ENCODE data around the gene SPACA7. TPM values are rescaled to one million over a fixed set of nuclear protein-coding genes. Genes with fewer than 3 reads are reported as not detected.

The SPACA7 gene
- total and polyA plus RNA-seq, 2 of the 13 experiments (the other 11 are each of a cell fraction or from before 2014, with no cell fraction given) = not detected

DNA sequence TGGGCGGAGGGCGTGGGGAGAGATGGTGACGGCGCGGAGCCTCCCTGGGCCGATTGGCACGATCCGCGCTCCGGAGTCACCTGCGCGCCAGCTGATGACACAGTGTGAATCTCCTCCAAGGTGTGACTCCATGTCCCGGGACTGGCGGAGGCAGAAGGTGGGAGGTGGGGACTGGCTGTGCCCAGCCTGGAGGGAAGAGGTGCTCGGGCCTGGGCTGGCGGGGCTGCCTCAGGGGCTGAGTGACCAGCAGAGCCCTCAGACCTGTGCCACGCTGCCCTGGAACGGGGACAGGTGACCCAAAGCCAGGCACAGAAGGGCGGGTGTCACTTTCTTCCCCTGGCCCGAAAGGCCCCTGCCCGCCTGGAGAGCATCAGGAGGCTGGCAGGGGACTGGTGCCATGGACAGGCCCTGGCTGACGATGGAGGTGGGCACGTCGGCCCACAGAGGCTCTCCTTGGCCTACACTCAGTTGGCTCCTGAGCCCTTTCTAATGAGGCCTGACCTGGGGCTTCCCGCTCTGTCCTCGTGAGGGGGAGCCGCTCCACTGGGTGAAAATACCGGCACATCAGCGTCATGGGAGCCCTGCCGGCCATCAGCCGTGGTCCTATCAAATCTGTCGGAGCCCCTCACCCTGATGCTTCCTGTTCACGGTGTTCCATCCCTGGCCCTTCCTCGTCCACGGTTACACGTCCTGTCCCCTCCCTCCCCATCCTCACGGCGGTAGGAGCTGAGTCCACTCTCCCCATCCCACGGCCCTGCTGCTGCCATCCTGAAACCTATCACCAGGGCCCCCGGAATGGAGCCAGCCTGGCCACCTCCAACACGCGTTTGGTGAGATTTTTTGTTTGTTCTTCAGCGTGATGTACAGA, 75.6 kb downstream of the SPACA7 start:
- peaks cover 23 to 95% of the 10 kb centered on the region in 2 experiments for H3K27me3 ChIP-seq (ENCODE audit: control insufficient read depth in 1 of 2, insufficient read depth in 2 of 2, low read length in 2 of 2)
- H4K20me1 ChIP-seq (ENCODE audit: insufficient read depth, low read length) = no peaks in the 10 kb centered on the region
- no peak overlapping the region for H3K9ac ChIP-seq (ENCODE audit: insufficient read depth, low read depth, low read length)
- H3K79me2 ChIP-seq (ENCODE audit: insufficient read depth, low read length) = no peaks in the 10 kb centered on the region
- FAIRE-seq (no peak), ATAC-seq (no peak), DNase-seq (ENCODE audit: low spot score) (no peak)
- in situ Hi-C loops (cut with HindIII; ENCODE audit: extremely low pct_ligation_motif_present, low pct_unique_long_range_greater_than_20kb) = no loop called here
- no peaks in the 10 kb centered on the region for H3K36me3 ChIP-seq (replicated peaks in 1 of 2; ENCODE audit: control insufficient read depth in 1 of 2, insufficient read depth in 2 of 2, low read length in 2 of 2)
- no peaks in the 10 kb centered on the region for H3K4me1 ChIP-seq (ENCODE audit: insufficient read depth, low read length)
- no peak overlapping the region for H3K4me2 ChIP-seq (ENCODE audit: low read depth, low read length)
- TF ChIP-seq RXRB (CRISPR knock-in tag; IDR thresholded peaks at IDR 0.05; ENCODE audit: borderline replicate concordance) = no peak
- TF ChIP-seq ZSCAN12 (CRISPR knock-in tag; IDR thresholded peaks at IDR 0.05) = no peak
- no peak for TF ChIP-seq SSRP1 (CRISPR knock-in tag; IDR thresholded peaks at IDR 0.05)
- no peak for TF ChIP-seq CEBPB (IDR thresholded peaks at IDR 0.05; ENCODE audit: borderline replicate concordance, low read depth, low read length)
- no peak for TF ChIP-seq ZFP41 (CRISPR knock-in tag; IDR thresholded peaks at IDR 0.05; ENCODE audit: borderline replicate concordance)
- no peak for TF ChIP-seq ZNF296 (CRISPR knock-in tag; conservative IDR thresholded peaks at IDR 0.05)
- TF ChIP-seq SETDB1 (CRISPR knock-in tag; IDR thresholded peaks at IDR 0.05; ENCODE audit: borderline replicate concordance) = no peak
- TF ChIP-seq, protein P1, sequence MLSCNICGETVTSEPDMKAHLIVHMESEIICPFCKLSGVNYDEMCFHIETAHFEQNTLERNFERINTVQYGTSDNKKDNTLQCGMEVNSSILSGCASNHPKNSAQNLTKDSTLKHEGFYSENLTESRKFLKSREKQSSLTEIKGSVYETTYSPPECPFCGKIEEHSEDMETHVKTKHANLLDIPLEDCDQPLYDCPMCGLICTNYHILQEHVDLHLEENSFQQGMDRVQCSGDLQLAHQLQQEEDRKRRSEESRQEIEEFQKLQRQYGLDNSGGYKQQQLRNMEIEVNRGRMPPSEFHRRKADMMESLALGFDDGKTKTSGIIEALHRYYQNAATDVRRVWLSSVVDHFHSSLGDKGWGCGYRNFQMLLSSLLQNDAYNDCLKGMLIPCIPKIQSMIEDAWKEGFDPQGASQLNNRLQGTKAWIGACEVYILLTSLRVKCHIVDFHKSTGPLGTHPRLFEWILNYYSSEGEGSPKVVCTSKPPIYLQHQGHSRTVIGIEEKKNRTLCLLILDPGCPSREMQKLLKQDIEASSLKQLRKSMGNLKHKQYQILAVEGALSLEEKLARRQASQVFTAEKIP (CRISPR knock-in tag; IDR thresholded peaks at IDR 0.05; ENCODE audit: borderline replicate concordance) = no peak
- no peak for TF ChIP-seq ZNF432 (CRISPR knock-in tag; IDR thresholded peaks at IDR 0.05; ENCODE audit: borderline replicate concordance)
- TF ChIP-seq POLR2G (IDR thresholded peaks at IDR 0.05; ENCODE audit: low read depth, low read length) = no peak
- TF ChIP-seq ZBTB3 (CRISPR knock-in tag; IDR thresholded peaks at IDR 0.05; ENCODE audit: borderline replicate concordance, low read depth) = no peak
- TF ChIP-seq NKX3-1 (CRISPR knock-in tag; IDR thresholded peaks at IDR 0.05) = no peak
- TF ChIP-seq SALL2 (CRISPR knock-in tag; IDR thresholded peaks at IDR 0.05) = no peak
- TF ChIP-seq TCF12 (IDR thresholded peaks at IDR 0.05) = no peak
- no peak for TF ChIP-seq TCF12 (CRISPR knock-in tag; IDR thresholded peaks at IDR 0.05)
- no peak for TF ChIP-seq SMARCE1 (IDR thresholded peaks at IDR 0.05; ENCODE audit: borderline replicate concordance)
- no peak for TF ChIP-seq SALL1 (CRISPR knock-in tag; IDR thresholded peaks at IDR 0.05)
- no peak for TF ChIP-seq ZNF446 (CRISPR knock-in tag; IDR thresholded peaks at IDR 0.05)
- TF ChIP-seq HHEX (CRISPR knock-in tag; IDR thresholded peaks at IDR 0.05) = no peak
- H3K4me3 ChIP-seq (replicated peaks in 1 of 3; ENCODE audit: insufficient read depth in 1 of 3, low read depth in 2 of 3, low read length in 3 of 3) = no peak overlapping the region
- BruUV-seq (replicated peaks) = no TSS peak
- H3K9me3 ChIP-seq (ENCODE audit: low read length) = no peaks in the 10 kb centered on the region
- no peak overlapping the region for H2AFZ ChIP-seq (ENCODE audit: low read length)
- intact Hi-C loops (cut with micrococcal nuclease; ENCODE audit: unreplicated experiment) = no loop called here
- 26% methylated on average over 22 of the region's 43 CpGs for WGBS (ENCODE audit: low lambda C conversion rate)
- CTCF ChIA-PET (ENCODE audit: low intra/inter-chr PET ratio, low total read pairs) = no interaction called here
- POLR2A ChIA-PET = no interaction called here
- H3K27ac ChIP-seq (ENCODE audit: extremely low read length, insufficient read depth, low read length) = no peak overlapping the region

All from HepG2 (cell line).